Astrocyte (in vitro differentiated cells and primary cell): ENCODE data around the gene SPATA20. TPM values are rescaled to one million over a fixed set of nuclear protein-coding genes. Genes with fewer than 3 reads are reported as not detected.

Experiments used
- DNase-seq: peaks from one replicate; pipeline ENCODE4 v3.0.0-alpha.2; 2010; ENCODE audit warnings: low read depth
- FAIRE-seq: peaks from 2 replicates; lab custom pipeline; 2011; peaks lifted over from hg19 to GRCh38; lab: Jason Lieb, UNC
- H2AFZ ChIP-seq: 2 replicates; pipeline ENCODE4 v1.6.0; 2012; ENCODE audit warnings: low read depth, low read length, inconsistent platforms
- H3K27ac ChIP-seq: 2 replicates; pipeline ENCODE4 v1.5.1; 2011; ENCODE audit warnings: low read depth, low read length, inconsistent platforms
- H3K27me3 ChIP-seq: 2 replicates; pipeline ENCODE4 v1.6.0; 2011; ENCODE audit warnings: low read length, inconsistent platforms; ENCODE audit not compliant: insufficient read depth
- H3K36me3 ChIP-seq: 2 replicates; pipeline ENCODE4 v1.5.1; 2011; ENCODE audit warnings: low read length, inconsistent platforms; ENCODE audit not compliant: insufficient read depth
- H3K4me1 ChIP-seq: 2 replicates; pipeline ENCODE4 v1.5.1; 2011; ENCODE audit warnings: low read length, inconsistent platforms; ENCODE audit not compliant: insufficient read depth
- H3K4me2 ChIP-seq: 2 replicates; pipeline ENCODE4 v1.6.0; 2012; ENCODE audit warnings: low read length, inconsistent platforms
- H3K4me3 ChIP-seq: 2 replicates; pipeline ENCODE4 v1.5.1; 2011; ENCODE audit warnings: low read depth, mild to moderate bottlenecking, low read length, inconsistent platforms; ENCODE audit not compliant: insufficient read depth
- H3K79me2 ChIP-seq: 2 replicates; pipeline ENCODE4 v1.6.0; 2012; ENCODE audit warnings: mild to moderate bottlenecking, low read length, inconsistent platforms; ENCODE audit not compliant: insufficient read depth
- H3K9ac ChIP-seq: 2 replicates; pipeline ENCODE4 v1.6.0; 2012; ENCODE audit warnings: mild to moderate bottlenecking, low read length, inconsistent platforms
- H3K9me3 ChIP-seq: 2 replicates; pipeline ENCODE4 v1.5.1; 2012; ENCODE audit warnings: low read depth, mild to moderate bottlenecking, low read length, inconsistent platforms; ENCODE audit not compliant: insufficient read depth
- H4K20me1 ChIP-seq: 2 replicates; pipeline ENCODE4 v1.6.0; 2012; ENCODE audit warnings: low read length, inconsistent platforms; ENCODE audit not compliant: insufficient read depth
- H3K27ac Mint-ChIP-seq: one replicate; pipeline ENCODE4 v1.8.0; 2021; ENCODE audit warnings: mild to moderate bottlenecking, mixed read lengths; ENCODE audit not compliant: unreplicated experiment
- H3K27me3 Mint-ChIP-seq: one replicate; pipeline ENCODE4 v1.8.0; 2021; ENCODE audit warnings: low read depth, mixed read lengths; ENCODE audit not compliant: unreplicated experiment
- H3K36me3 Mint-ChIP-seq: one replicate; pipeline ENCODE4 v1.8.0; 2021; ENCODE audit warnings: low read depth, mixed read lengths; ENCODE audit not compliant: unreplicated experiment
- H3K4me1 Mint-ChIP-seq: one replicate; pipeline ENCODE4 v1.8.0; 2021; ENCODE audit warnings: low read depth, mixed read lengths; ENCODE audit not compliant: unreplicated experiment
- H3K4me3 Mint-ChIP-seq: one replicate; pipeline ENCODE4 v1.8.0; 2021; ENCODE audit warnings: mild to moderate bottlenecking, moderate library complexity, mixed read lengths; ENCODE audit not compliant: unreplicated experiment
- H3K9me3 Mint-ChIP-seq: one replicate; pipeline ENCODE4 v1.8.0; 2021; ENCODE audit warnings: mild to moderate bottlenecking, mixed read lengths; ENCODE audit not compliant: unreplicated experiment
- CTCF ChIP-seq: IDR thresholded peaks from 2 replicates; pipeline ENCODE4 v1.5.1; 2011; ENCODE audit warnings: low read depth, mild to moderate bottlenecking, inconsistent platforms, low read length, moderate library complexity; ENCODE audit not compliant: insufficient read depth
- EZH2 ChIP-seq: IDR thresholded peaks from 2 replicates; pipeline ENCODE4 v1.6.1; 2012; ENCODE audit warnings: mild to moderate bottlenecking, low read length, inconsistent platforms; ENCODE audit not compliant: insufficient read depth
- total RNA-seq: library from RNA; stranded (reverse); gene quantifications from 2 replicates; pipeline ENCODE4 v1.2.1, GENCODE V29; 2021

The SPATA20 gene
- total RNA-seq, 1 donor from 2014 or later = 32.0 TPM

- peaks cover 12% of the 10 kb centered on the region for H3K27me3 Mint-ChIP-seq
- H3K4me1 Mint-ChIP-seq = peaks cover 12% of the 10 kb centered on the region
- Histone ChIP-seq H2AFZ (no peak overlapping the region), H3K27ac (no peak overlapping the region), H3K4me1 (no peaks in the 10 kb centered on the region), H3K9ac (no peak overlapping the region), H3K4me2 (no peak overlapping the region), H3K4me3 (no peak overlapping the region), H3K27me3 (peaks cover 2% of the 10 kb centered on the region), H3K36me3 (no peaks in the 10 kb centered on the region), H3K9me3 (no peaks in the 10 kb centered on the region), H4K20me1 (no peaks in the 10 kb centered on the region), H3K79me2 (no peaks in the 10 kb centered on the region)
- TF ChIP-seq EZH2 = no peak
- TF ChIP-seq CTCF = no peak
- FAIRE-seq = no peak
- H3K36me3 Mint-ChIP-seq = no peaks in the 10 kb centered on the region
- no peaks in the 10 kb centered on the region for H3K9me3 Mint-ChIP-seq
- no peak overlapping the region for H3K4me3 Mint-ChIP-seq
- no peak for DNase-seq
- no peak overlapping the region for H3K27ac Mint-ChIP-seq
These were observed 29.2 kb upstream of the SPATA20 start for GRCh38 chr17:50517504-50518383.

GRCh38 chr17:50518384-50519023 is 28.5 kb upstream of the SPATA20 start:
- Mint-ChIP-seq H3K27me3 (peaks cover 14% of the 10 kb centered on the region), H3K4me3 (no peak overlapping the region), H3K36me3 (no peaks in the 10 kb centered on the region), H3K9me3 (no peaks in the 10 kb centered on the region), H3K4me1 (peaks cover 14% of the 10 kb centered on the region), H3K27ac (no peak overlapping the region)
- no peak for TF ChIP-seq EZH2
- TF ChIP-seq CTCF = no peak
- H3K9me3 ChIP-seq = no peaks in the 10 kb centered on the region
- no peak overlapping the region for H2AFZ ChIP-seq
- no peaks in the 10 kb centered on the region for H3K36me3 ChIP-seq
- no peak overlapping the region for H3K4me3 ChIP-seq
- H4K20me1 ChIP-seq = no peaks in the 10 kb centered on the region
- no peak overlapping the region for H3K27ac ChIP-seq
- no peaks in the 10 kb centered on the region for H3K4me1 ChIP-seq
- H3K9ac ChIP-seq = no peak overlapping the region
- H3K4me2 ChIP-seq = no peak overlapping the region
- H3K27me3 ChIP-seq = peaks cover 2% of the 10 kb centered on the region
- FAIRE-seq (no peak), DNase-seq (no peak)
- H3K79me2 ChIP-seq = no peaks in the 10 kb centered on the region
